Subcutaneous adipose tissue (tissue), 4 donors: ENCODE results near the gene TECPR2. TPM values are rescaled to one million over a fixed set of nuclear protein-coding genes. Genes with fewer than 3 reads are reported as not detected.

Experiments
- total RNA-seq, 4 donors: library from RNA; depleted of rRNA; stranded (reverse); fragments of >200 nt; gene quantifications; one replicate each; pipeline ENCODE4 v1.1.0, GENCODE V29; 2016
- TF ChIP-seq, protein P1 (sequence below): fragments of 450-650 bp; IDR thresholded peaks from one replicate; pipeline ENCODE4 v1.5.1; 2016; ENCODE audit warnings: low read depth, mild to moderate bottlenecking, control low read depth, antibody characterized with exemption, moderate library complexity

Gene TECPR2
- total RNA-seq, 4 donors from 2014 or later: 14.4 to 23.0 (median 15.0) TPM

GRCh38 chr14:102497998-102498677 lies 135.4 kb downstream of the TECPR2 start:
- TF ChIP-seq, protein P1, sequence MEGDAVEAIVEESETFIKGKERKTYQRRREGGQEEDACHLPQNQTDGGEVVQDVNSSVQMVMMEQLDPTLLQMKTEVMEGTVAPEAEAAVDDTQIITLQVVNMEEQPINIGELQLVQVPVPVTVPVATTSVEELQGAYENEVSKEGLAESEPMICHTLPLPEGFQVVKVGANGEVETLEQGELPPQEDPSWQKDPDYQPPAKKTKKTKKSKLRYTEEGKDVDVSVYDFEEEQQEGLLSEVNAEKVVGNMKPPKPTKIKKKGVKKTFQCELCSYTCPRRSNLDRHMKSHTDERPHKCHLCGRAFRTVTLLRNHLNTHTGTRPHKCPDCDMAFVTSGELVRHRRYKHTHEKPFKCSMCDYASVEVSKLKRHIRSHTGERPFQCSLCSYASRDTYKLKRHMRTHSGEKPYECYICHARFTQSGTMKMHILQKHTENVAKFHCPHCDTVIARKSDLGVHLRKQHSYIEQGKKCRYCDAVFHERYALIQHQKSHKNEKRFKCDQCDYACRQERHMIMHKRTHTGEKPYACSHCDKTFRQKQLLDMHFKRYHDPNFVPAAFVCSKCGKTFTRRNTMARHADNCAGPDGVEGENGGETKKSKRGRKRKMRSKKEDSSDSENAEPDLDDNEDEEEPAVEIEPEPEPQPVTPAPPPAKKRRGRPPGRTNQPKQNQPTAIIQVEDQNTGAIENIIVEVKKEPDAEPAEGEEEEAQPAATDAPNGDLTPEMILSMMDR: no peak

GRCh38 chr14:102498678-102499265 lies 136.0 kb downstream of the TECPR2 start:
- TF ChIP-seq, protein P1: no peak

DNA sequence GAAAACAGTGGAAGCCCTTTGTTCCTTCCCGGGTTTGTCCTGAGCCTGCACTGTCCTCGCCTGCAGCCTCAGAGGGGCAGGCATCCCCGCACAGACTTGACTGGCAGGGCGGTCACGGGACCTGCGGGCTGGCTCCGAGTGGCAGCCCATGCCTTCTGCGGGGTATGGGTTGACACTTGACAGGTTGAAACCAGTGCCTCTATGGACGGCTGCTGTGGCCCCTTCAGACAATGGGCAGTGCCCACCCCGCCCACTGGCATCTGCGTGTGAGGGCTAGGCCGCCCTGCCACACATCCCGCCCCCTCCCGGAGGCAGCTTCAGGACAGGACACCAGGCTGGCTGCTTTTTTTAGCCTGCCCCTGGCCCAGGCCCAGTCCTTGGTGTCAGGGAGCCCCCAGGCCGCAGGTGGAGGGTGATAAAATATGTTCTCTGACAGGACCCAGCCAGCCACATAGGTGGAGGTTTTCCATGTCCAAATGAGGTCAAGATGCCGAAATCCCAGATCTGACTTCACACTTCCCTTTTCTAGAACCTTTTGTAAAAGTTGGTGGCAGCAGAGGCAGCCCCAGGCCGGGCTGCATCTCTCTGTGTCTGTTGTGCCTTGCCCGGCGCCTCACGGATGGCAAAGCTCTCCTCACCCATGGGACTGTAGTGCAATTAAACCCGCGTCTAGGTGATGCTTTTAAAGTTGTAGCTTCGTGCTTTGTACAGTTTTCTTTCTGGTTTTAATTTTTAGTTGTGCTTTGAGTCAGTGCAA lies 136.8 kb downstream of the TECPR2 start:
- TF ChIP-seq, protein P1: no peak

DNA sequence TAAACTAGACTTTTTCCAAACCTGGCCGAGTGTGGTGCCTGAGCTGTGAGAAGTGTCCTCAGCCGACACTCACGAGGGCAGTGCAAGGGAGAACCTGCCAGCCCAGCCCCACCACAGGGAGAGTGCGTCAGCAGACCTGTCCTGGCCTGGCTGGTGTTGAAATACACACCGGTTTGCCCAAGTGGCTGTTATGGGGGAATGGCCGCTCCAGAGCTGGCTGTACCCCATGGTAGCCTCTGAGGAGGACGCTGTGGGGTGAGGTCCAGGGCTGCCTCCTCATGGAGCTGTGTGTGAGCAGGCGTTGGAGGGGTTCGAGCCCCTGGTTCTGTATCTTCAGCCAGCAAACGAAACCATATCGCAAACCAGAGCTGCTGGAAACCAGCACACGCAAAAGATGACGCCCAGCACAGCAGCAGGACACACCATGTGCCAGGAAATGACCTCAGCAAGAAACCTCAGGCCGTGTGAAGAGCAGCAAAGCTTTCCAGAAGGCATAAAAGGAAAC lies 137.5 kb downstream of the TECPR2 start:
- TF ChIP-seq, protein P1: no peak

GRCh38 chr14:102500713-102501112 lies 138.0 kb downstream of the TECPR2 start:
- TF ChIP-seq, protein P1: no peak

GRCh38 chr14:102501751-102502315 lies 139.1 kb downstream of the TECPR2 start:
- TF ChIP-seq, protein P1: no peak

DNA sequence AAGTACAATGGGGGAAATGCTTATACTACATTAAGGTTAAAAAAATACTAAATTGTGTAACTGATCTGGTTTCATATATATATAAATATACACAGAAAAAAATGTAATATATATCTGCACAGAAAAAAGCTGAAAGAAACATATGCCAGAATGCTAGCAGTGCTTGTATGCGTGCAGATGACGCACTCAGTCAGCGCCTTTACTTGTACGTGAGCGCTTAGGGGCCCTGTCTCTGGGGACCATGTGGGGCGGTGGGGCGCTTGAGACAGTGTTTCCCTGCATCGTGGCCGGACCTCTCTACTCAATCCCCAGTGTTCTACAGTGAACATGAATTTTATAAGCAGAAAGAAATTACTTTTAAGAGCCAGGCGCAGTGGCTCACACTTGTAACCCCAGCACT lies 139.8 kb downstream of the TECPR2 start:
- TF ChIP-seq, protein P1: no peak
